ENCODE data around the gene HPGDS. TPM values are rescaled to one million over a fixed set of nuclear protein-coding genes. Genes with fewer than 3 reads are reported as not detected.

HPGDS gene
- total RNA-seq, 4 donors from 2014 or later, result 1.2 to 5.5 (median 2.6) TPM

- H3K4me3 ChIP-seq, result no peak overlapping the region
- H3K27me3 ChIP-seq, result no peaks in the 10 kb centered on the region
- H3K36me3 ChIP-seq, result no peaks in the 10 kb centered on the region
- H3K9me3 ChIP-seq, result no peaks in the 10 kb centered on the region
- no peak overlapping the region for H3K27ac ChIP-seq (replicated peaks in 1 of 4)
- TF ChIP-seq POLR2AphosphoS5 (IDR thresholded peaks at IDR 0.05) (no peak), POLR2A (IDR thresholded peaks at IDR 0.05; ENCODE audit: low read depth) (no peak), CTCF (IDR thresholded peaks at IDR 0.05) (no peak), EP300 (IDR thresholded peaks at IDR 0.05) (no peak)
- no peak for DNase-seq (ENCODE audit: extremely low spot score)
- 61% methylated on average over 4 of the region's 4 CpGs for WGBS
- intact Hi-C loops (cut with DNase I), result no loop called here
- H3K4me1 ChIP-seq, result no peaks in the 10 kb centered on the region
Observed at GRCh38 chr4:94352163-94352562, 9.5 kb upstream of the HPGDS start.

GRCh38 chr4:94351319-94351718, 8.7 kb upstream of the HPGDS start:
- intact Hi-C loops (cut with DNase I), result no loop called here
- H3K27me3 ChIP-seq, result no peaks in the 10 kb centered on the region
- no peaks in the 10 kb centered on the region for H3K9me3 ChIP-seq
- no peaks in the 10 kb centered on the region for H3K36me3 ChIP-seq
- H3K4me3 ChIP-seq, result no peak overlapping the region
- TF ChIP-seq POLR2A (IDR thresholded peaks at IDR 0.05; ENCODE audit: low read depth) (no peak), POLR2AphosphoS5 (IDR thresholded peaks at IDR 0.05) (no peak), CTCF (IDR thresholded peaks at IDR 0.05) (no peak), EP300 (IDR thresholded peaks at IDR 0.05) (no peak)
- no peaks in the 10 kb centered on the region for H3K4me1 ChIP-seq
- no peak overlapping the region for H3K27ac ChIP-seq (replicated peaks in 1 of 4)
- 78% methylated on average over 1 of the region's 1 CpG for WGBS
- DNase-seq (ENCODE audit: extremely low spot score), result no peak

- 81% methylated on average over 8 of the region's 8 CpGs for WGBS
- Histone ChIP-seq H3K36me3 (no peaks in the 10 kb centered on the region), H3K27me3 (no peaks in the 10 kb centered on the region), H3K9me3 (no peaks in the 10 kb centered on the region), H3K27ac (replicated peaks in 1 of 4) (no peak overlapping the region), H3K4me3 (no peak overlapping the region), H3K4me1 (no peaks in the 10 kb centered on the region)
- DNase-seq (ENCODE audit: extremely low spot score), result no peak
- TF ChIP-seq POLR2A (IDR thresholded peaks at IDR 0.05; ENCODE audit: low read depth) (no peak), EP300 (IDR thresholded peaks at IDR 0.05) (no peak), POLR2AphosphoS5 (IDR thresholded peaks at IDR 0.05) (no peak), CTCF (IDR thresholded peaks at IDR 0.05) (no peak)
- intact Hi-C loops (cut with DNase I), result no loop called here
Observed at GRCh38 chr4:94350095-94350494, 7.5 kb upstream of the HPGDS start.

GRCh38 chr4:94349193-94349592, 6.6 kb upstream of the HPGDS start:
- WGBS, result 75% methylated on average over 1 of the region's 1 CpG
- H3K4me1 ChIP-seq, result no peaks in the 10 kb centered on the region
- DNase-seq (ENCODE audit: extremely low spot score), result no peak
- no peaks in the 10 kb centered on the region for H3K9me3 ChIP-seq
- H3K27me3 ChIP-seq, result no peaks in the 10 kb centered on the region
- H3K36me3 ChIP-seq, result no peaks in the 10 kb centered on the region
- no peak overlapping the region for H3K4me3 ChIP-seq
- intact Hi-C loops (cut with DNase I), result no loop called here
- no peak for TF ChIP-seq EP300 (IDR thresholded peaks at IDR 0.05)
- TF ChIP-seq POLR2A (IDR thresholded peaks at IDR 0.05; ENCODE audit: low read depth), result no peak
- no peak for TF ChIP-seq CTCF (IDR thresholded peaks at IDR 0.05)
- no peak for TF ChIP-seq POLR2AphosphoS5 (IDR thresholded peaks at IDR 0.05)
- H3K27ac ChIP-seq (replicated peaks in 1 of 4), result no peak overlapping the region

GRCh38 chr4:94348666-94349065, 6.0 kb upstream of the HPGDS start:
- WGBS, result 90% methylated on average over 3 of the region's 3 CpGs
- intact Hi-C loops (cut with DNase I), result no loop called here
- no peaks in the 10 kb centered on the region for H3K9me3 ChIP-seq

More at GRCh38 chr4:94348666-94349065, 6.0 kb upstream of the HPGDS start:
- Histone ChIP-seq H3K36me3 (no peaks in the 10 kb centered on the region), H3K27me3 (no peaks in the 10 kb centered on the region), H3K4me1 (no peaks in the 10 kb centered on the region), H3K27ac (replicated peaks in 1 of 4) (no peak overlapping the region), H3K4me3 (no peak overlapping the region)
- no peak for DNase-seq (ENCODE audit: extremely low spot score)
- TF ChIP-seq POLR2A (IDR thresholded peaks at IDR 0.05; ENCODE audit: low read depth) (no peak), POLR2AphosphoS5 (IDR thresholded peaks at IDR 0.05) (no peak), EP300 (IDR thresholded peaks at IDR 0.05) (no peak), CTCF (IDR thresholded peaks at IDR 0.05) (no peak)
